ENCODE data around the gene CCR8. TPM values are rescaled to one million over a fixed set of nuclear protein-coding genes. Genes with fewer than 3 reads are reported as not detected.
"Not testable (repeated sequence)": the region's sequence is repeated elsewhere in the genome, so short reads cannot be mapped to it uniquely, and the experiment has no call there.

Gene CCR8
- total RNA-seq, 1 donor from 2014 or later: not detected

- DNase-seq (ENCODE audit: low spot score) (no peak), ATAC-seq (no peak)
- intact Hi-C loops (cut with DNase I): loop anchor here (10.0 kb wide), 1 partner anchor 174 kb away; no protein-coding TSS in a partner anchor
Measured at GRCh38 chr3:39299279-39299678, 30.2 kb upstream of the CCR8 start.

DNA sequence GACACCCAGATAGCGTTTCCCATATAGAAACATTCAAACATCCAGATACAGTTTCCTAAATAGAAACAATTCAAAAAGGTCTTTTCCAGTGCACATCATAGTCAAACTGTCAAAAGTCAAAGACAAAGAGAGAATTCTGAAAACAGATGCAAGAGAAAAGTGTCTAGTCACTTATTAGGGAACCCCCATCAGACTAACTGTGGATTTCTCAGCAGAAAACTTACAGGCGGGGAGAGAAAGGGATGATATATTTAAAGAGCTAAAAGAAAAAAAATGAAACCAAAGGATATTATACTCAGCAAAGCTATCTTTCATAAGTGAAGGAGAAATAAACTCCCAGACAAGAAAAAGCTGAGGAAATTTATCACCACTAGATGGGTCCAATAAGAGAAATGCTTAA, 27.3 kb upstream of the CCR8 start:
- DNase-seq (ENCODE audit: low spot score) (no peak), ATAC-seq (no peak)
- intact Hi-C loops (cut with DNase I): no loop called here

DNA sequence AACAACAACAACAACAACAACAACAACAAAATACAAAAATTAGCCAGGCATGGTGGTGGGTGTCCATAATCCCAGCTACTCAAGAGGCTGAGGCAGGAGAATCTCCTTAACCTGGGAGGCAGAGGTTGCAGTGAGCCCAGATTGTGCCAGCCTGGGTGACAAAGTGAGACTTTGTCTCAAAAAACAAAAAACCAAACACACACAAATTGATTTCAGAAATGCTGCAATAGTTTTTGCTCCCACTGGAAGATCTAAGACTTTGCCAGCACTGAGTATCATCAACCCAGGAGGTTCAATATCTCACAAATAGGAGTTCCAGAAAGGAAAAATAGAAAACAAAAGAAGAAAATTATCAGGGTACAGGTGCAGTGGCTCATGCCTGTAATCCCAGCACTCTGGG, 16.2 kb upstream of the CCR8 start:
- no peak for DNase-seq (ENCODE audit: low spot score)
- intact Hi-C loops (cut with DNase I): no loop called here
- ATAC-seq: no peak

GRCh38 chr3:39315420-39315819, 14.1 kb upstream of the CCR8 start:
- intact Hi-C loops (cut with DNase I): no loop called here
- ATAC-seq (no peak), DNase-seq (ENCODE audit: low spot score) (no peak)

GRCh38 chr3:39317571-39318169, 11.8 kb upstream of the CCR8 start:
- intact Hi-C loops (cut with DNase I): no loop called here
- no peak for DNase-seq (ENCODE audit: low spot score)
- ATAC-seq: no peak

GRCh38 chr3:39318301-39318700, 11.2 kb upstream of the CCR8 start:
- intact Hi-C loops (cut with DNase I): no loop called here

GRCh38 chr3:39319249-39319648, 10.3 kb upstream of the CCR8 start:
- intact Hi-C loops (cut with DNase I): no loop called here
- DNase-seq (ENCODE audit: low spot score): no peak
- no peak for ATAC-seq

More at GRCh38 chr3:39318301-39318700, 11.2 kb upstream of the CCR8 start:
- ATAC-seq (no peak), DNase-seq (ENCODE audit: low spot score) (no peak)

DNA sequence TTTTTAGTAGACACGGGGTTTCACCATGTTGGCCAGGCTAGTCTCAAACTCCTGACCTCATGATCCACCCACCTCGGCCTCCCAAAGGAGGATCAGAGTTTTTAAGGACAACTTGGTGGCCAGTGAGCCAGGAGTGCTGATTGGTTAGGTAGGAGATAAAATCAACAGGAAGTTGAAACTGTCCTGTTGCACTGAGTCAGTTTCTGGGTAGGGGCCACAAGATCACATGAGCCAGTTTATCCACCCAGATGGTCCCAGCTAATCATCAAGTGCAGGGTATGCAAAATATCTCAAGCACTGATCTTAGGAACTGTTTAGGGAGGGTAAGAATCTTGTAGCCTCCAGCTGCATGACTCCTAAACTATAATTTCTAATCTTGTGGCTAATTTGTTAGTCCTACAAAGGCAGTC, 7.9 kb upstream of the CCR8 start:
- DNase-seq (ENCODE audit: low spot score); intact Hi-C loops (cut with DNase I); ATAC-seq: not testable (repeated sequence)

GRCh38 chr3:39322209-39322715, 7.2 kb upstream of the CCR8 start:
- ATAC-seq; DNase-seq (ENCODE audit: low spot score); intact Hi-C loops (cut with DNase I): not testable (repeated sequence)

GRCh38 chr3:39322936-39323335, 6.6 kb upstream of the CCR8 start:
- no peak for ATAC-seq

DNA sequence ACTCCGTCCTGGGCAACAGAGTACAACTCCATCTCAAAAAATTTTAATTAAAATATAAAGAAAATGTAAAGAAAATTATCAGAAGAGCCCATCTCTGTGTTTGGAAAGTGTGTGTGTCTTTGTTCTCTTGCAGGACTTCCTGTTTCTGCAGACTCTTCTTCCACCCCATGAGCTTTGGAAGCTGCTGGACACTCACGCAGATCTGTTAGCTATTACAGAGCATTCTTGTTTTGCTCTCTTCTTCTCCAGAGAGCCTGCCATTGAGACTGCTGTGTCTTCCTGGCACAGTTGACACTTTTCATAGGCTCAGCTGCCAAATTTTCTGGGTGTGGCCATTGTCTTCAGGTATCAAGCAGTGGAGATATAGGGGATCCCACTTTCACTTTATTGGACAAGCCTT, 6.0 kb upstream of the CCR8 start:
- no peak for ATAC-seq
- no peak for DNase-seq (ENCODE audit: low spot score)

More at GRCh38 chr3:39322936-39323335, 6.6 kb upstream of the CCR8 start:
- DNase-seq (ENCODE audit: low spot score): no peak
- intact Hi-C loops (cut with DNase I): no loop called here

DNA sequence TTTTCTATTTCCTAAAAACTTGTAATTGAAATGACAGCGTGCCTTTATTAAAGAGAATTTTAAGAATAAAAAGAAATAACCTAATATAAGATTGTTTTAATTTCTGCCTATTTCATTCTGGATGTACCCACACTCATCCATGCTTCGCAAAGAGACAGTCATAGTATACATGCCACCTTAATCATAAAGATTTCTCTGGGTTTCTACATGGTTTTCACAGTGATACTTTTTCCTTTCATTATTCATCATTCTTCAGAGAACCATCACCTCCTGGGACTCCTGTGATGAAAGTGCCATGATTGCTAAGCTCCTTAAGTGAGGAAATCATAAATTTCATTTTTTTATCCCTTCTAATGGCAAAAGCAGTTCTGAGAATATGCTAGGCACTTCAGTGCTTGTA, 4.3 kb upstream of the CCR8 start:
- DNase-seq (ENCODE audit: low spot score) (no peak), ATAC-seq (no peak)
- intact Hi-C loops (cut with DNase I): no loop called here

More for the DNA sequence above, 6.0 kb upstream of the CCR8 start:
- intact Hi-C loops (cut with DNase I): no loop called here

GRCh38 chr3:39327053-39327745, 2.3 kb upstream of the CCR8 start:
- intact Hi-C loops (cut with DNase I): no loop called here
- DNase-seq (ENCODE audit: low spot score): no peak
- ATAC-seq: no peak

- DNase-seq (ENCODE audit: low spot score): no peak
- ATAC-seq: no peak
- intact Hi-C loops (cut with DNase I): no loop called here
Measured at GRCh38 chr3:39327746-39328349, 1.7 kb upstream of the CCR8 start.

- no peak for ATAC-seq
- intact Hi-C loops (cut with DNase I): no loop called here
- DNase-seq (ENCODE audit: low spot score): no peak
Measured at GRCh38 chr3:39330824-39331223, 1.3 kb downstream of the CCR8 start.

DNA sequence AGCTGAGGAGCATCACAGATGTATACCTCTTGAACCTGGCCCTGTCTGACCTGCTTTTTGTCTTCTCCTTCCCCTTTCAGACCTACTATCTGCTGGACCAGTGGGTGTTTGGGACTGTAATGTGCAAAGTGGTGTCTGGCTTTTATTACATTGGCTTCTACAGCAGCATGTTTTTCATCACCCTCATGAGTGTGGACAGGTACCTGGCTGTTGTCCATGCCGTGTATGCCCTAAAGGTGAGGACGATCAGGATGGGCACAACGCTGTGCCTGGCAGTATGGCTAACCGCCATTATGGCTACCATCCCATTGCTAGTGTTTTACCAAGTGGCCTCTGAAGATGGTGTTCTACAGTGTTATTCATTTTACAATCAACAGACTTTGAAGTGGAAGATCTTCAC, 3.0 kb downstream of the CCR8 start:
- DNase-seq (ENCODE audit: low spot score): no peak
- ATAC-seq: no peak
- intact Hi-C loops (cut with DNase I): no loop called here

- intact Hi-C loops (cut with DNase I): no loop called here
- ATAC-seq: no peak
- DNase-seq (ENCODE audit: low spot score): no peak
Measured at GRCh38 chr3:39333607-39334006, 4.1 kb downstream of the CCR8 start.

DNA sequence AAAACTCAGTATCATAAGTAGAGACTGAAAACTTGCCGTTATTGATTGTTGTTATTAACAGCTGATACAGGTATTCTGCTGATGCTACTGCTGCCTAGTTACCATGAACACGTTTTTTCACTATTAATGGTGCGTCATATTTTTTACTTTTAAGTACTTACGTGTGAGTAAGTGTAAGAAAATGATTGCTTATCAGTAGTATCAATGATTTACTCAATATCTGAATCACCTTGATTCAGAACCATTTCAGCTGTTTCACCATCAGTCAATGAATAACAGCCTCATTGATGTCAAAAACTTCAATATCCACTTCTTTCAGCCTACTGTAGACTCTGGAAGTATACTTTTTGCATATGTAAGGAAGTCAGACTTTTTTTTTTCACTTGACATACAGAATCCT, 4.7 kb downstream of the CCR8 start:
- intact Hi-C loops (cut with DNase I): no loop called here
- ATAC-seq: no peak
- DNase-seq (ENCODE audit: low spot score): no peak

- DNase-seq (ENCODE audit: low spot score) (no peak), ATAC-seq (no peak)
- intact Hi-C loops (cut with DNase I): no loop called here
Measured at GRCh38 chr3:39338201-39338600, 8.7 kb downstream of the CCR8 start.

GRCh38 chr3:39339086-39339485, 9.6 kb downstream of the CCR8 start:
- DNase-seq (ENCODE audit: low spot score): no peak
- ATAC-seq: no peak
- intact Hi-C loops (cut with DNase I): no loop called here
